ENCODE measurements around the gene TRH.

DNA sequence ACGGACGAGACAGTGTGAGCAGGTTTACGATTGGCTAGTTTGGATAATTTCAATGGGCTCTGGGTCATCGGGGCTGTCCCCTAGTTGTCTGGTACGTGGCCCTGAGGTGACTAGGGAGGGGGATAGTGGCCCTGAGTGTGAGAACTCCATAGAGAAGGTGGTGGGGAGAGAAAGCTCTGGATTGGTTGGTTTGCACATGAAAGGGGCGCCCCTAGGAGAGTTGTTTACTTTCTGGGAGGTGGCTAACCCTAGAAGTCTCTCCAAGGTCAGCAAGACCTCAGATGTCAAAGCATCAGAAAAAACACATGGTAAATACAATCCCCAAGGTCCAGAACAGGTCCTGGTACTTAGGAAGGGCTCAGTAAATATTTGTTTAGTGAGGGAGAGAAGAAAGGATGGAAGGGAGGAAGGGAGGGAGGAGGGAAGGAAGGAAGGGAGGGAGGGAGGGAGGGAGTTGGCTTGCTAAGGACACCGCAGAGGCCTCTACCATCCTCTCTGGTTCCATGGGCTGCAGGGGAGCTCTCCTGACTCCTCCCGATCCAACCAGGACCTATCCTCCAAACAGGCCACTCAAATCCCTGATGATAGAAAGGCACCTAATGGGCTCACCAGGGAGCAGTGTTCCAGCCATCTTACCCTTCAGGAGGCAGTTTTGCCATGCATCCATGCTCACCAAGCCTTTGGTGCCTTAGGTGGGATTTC is 3.0 kb upstream of the TRH start:
- TF ChIP-seq, protein P1, sequence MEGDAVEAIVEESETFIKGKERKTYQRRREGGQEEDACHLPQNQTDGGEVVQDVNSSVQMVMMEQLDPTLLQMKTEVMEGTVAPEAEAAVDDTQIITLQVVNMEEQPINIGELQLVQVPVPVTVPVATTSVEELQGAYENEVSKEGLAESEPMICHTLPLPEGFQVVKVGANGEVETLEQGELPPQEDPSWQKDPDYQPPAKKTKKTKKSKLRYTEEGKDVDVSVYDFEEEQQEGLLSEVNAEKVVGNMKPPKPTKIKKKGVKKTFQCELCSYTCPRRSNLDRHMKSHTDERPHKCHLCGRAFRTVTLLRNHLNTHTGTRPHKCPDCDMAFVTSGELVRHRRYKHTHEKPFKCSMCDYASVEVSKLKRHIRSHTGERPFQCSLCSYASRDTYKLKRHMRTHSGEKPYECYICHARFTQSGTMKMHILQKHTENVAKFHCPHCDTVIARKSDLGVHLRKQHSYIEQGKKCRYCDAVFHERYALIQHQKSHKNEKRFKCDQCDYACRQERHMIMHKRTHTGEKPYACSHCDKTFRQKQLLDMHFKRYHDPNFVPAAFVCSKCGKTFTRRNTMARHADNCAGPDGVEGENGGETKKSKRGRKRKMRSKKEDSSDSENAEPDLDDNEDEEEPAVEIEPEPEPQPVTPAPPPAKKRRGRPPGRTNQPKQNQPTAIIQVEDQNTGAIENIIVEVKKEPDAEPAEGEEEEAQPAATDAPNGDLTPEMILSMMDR (conservative IDR thresholded peaks at IDR 0.05; ENCODE audit: low read depth, low read length), result no peak
- TF ChIP-seq RAD21 (IDR thresholded peaks at IDR 0.05; ENCODE audit: low read length) (no peak), POLR2A (IDR thresholded peaks at IDR 0.05; ENCODE audit: low read depth, low read length) (no peak), MAZ (IDR thresholded peaks at IDR 0.05; ENCODE audit: borderline replicate concordance, low read depth, low read length) (no peak), RCOR1 (IDR thresholded peaks at IDR 0.05; ENCODE audit: insufficient replicate concordance, low read length) (no peak), SMC3 (IDR thresholded peaks at IDR 0.05; ENCODE audit: low read depth, low read length) (no peak), MXI1 (IDR thresholded peaks at IDR 0.05; ENCODE audit: borderline replicate concordance, low read depth, low read length) (no peak), FOS (IDR thresholded peaks at IDR 0.05; ENCODE audit: low read depth, low read length) (no peak), RFX5 (IDR thresholded peaks at IDR 0.05; ENCODE audit: low read depth, low read length) (no peak), MAFK (IDR thresholded peaks at IDR 0.05; ENCODE audit: low read depth, low read length) (no peak)
- TF ChIP-seq, protein P2, sequence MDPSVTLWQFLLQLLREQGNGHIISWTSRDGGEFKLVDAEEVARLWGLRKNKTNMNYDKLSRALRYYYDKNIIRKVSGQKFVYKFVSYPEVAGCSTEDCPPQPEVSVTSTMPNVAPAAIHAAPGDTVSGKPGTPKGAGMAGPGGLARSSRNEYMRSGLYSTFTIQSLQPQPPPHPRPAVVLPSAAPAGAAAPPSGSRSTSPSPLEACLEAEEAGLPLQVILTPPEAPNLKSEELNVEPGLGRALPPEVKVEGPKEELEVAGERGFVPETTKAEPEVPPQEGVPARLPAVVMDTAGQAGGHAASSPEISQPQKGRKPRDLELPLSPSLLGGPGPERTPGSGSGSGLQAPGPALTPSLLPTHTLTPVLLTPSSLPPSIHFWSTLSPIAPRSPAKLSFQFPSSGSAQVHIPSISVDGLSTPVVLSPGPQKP (IDR thresholded peaks at IDR 0.05; ENCODE audit: borderline replicate concordance, low read depth, low read length), result no peak
- TF ChIP-seq, protein P3, sequence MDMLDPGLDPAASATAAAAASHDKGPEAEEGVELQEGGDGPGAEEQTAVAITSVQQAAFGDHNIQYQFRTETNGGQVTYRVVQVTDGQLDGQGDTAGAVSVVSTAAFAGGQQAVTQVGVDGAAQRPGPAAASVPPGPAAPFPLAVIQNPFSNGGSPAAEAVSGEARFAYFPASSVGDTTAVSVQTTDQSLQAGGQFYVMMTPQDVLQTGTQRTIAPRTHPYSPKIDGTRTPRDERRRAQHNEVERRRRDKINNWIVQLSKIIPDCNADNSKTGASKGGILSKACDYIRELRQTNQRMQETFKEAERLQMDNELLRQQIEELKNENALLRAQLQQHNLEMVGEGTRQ (IDR thresholded peaks at IDR 0.05; ENCODE audit: low read depth, low read length), result no peak
